ENCODE data around the gene CSMD2. TPM values are rescaled to one million over a fixed set of nuclear protein-coding genes. Genes with fewer than 3 reads are reported as not detected.

Gene CSMD2
- total and polyA plus RNA-seq, 2 of the 8 experiments (the other 6 are each of a cell fraction or from before 2014, with no cell fraction given): 7.0 to 14.7 TPM

DNA sequence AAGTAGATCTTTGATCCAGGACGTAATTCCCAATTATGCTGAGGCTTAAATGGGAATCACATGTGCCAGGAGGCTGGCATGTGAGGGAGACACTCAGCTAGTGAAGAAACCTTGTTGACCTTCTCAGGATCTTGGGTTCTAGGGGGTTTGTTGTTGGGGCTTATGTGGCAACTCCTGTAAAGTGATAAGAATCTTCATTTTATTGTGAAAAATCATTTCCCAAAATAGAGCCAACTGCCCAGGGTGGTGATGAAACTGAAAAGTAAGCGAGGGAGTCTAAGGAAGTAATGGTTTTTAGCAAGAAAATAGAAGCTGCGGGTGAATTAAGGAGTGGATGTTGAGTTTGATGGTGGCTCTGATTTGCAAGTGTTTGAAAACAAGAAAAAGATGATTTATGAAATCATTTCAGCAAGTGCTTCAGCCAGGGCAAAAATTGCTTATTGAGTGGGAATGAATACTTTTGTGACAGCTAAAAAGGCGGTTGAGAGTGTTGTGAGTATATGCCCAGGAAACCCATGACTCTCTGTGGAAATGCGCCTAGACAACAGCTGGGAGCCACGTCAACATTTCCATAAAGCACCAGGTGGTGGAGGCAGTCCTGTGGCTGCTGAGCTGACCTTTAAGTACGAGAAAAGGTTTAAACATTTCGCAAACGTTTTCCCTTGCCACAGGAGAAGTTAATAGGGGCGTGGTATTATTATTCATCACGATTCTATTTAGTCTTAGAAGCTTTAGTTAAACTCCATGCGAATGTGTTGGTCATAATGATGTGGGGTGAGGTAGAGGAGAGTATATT, 198.5 kb downstream of the CSMD2 start:
- no peak overlapping the region for H2AK5ac ChIP-seq (ENCODE audit: low read depth, low read length)
- H3K27ac ChIP-seq (ENCODE audit: low read depth, low read length): no peak overlapping the region
- H3K4me3 ChIP-seq (ENCODE audit: extremely low read depth in 1 of 4, insufficient read depth in 2 of 4, low read depth in 3 of 4, low read length in 4 of 4): no peak overlapping the region
- no peak overlapping the region for H2BK5ac ChIP-seq (ENCODE audit: low read depth, low read length)
- peaks cover 0 to 8% (median 4%) of the 10 kb centered on the region in 4 experiments; a peak in 5 of 7 replicates for H3K4me1 ChIP-seq (replicated peaks in 1 of 4; ENCODE audit: control insufficient read depth in 3 of 4, insufficient read depth in 4 of 4, low read length in 3 of 4)
- H3K79me1 ChIP-seq (ENCODE audit: low read depth, low read length): no peaks in the 10 kb centered on the region; the same call in 1 of the 2 replicates
- no peak overlapping the region for H3K14ac ChIP-seq (ENCODE audit: insufficient read length)
- POLR2A ChIA-PET (ENCODE audit: partially characterized antibody): no interaction called here
- no peak overlapping the region for H4K5ac ChIP-seq (ENCODE audit: insufficient read length, low read depth, low read length)
- H3K9me3 ChIP-seq (ENCODE audit: insufficient read depth in 2 of 2, low read depth in 1 of 2, low read length in 1 of 2): no peaks in the 10 kb centered on the region
- H2BK15ac ChIP-seq (ENCODE audit: low read length): no peak overlapping the region
- H3K4me2 ChIP-seq (ENCODE audit: insufficient read depth in 1 of 2, low read depth in 2 of 2, low read length in 2 of 2): no peak overlapping the region
- CTCF ChIA-PET (ENCODE audit: partially characterized antibody): interaction anchor here (0.6 kb wide), 1 partner anchor 122 kb away, joined by 3 read pairs; no protein-coding TSS in a partner anchor
- 80% methylated on average over 12 of the region's 12 CpGs; no CpG with 5 or more reads in 1 of the 2 experiments for WGBS, 2 experiments (ENCODE audit: extremely low coverage in 1 of 2, insufficient coverage in 1 of 2, insufficient read length in 1 of 2, insufficient replicate concordance in 2 of 2, low coverage in 1 of 2, low lambda C conversion rate in 2 of 2, missing lambda C conversion rate in 1 of 2)
- H2AFZ ChIP-seq (ENCODE audit: low read length): no peak overlapping the region
- H3K9ac ChIP-seq (replicated peaks in 1 of 4; ENCODE audit: extremely low read depth in 1 of 4, low read depth in 3 of 4, low read length in 3 of 4): no peak overlapping the region
- H4K8ac ChIP-seq (ENCODE audit: extremely low read depth, insufficient read depth, low read length): no peak overlapping the region
- no peak overlapping the region for H2BK120ac ChIP-seq (replicated peaks; ENCODE audit: low read depth, low read length)
- no peak overlapping the region for H4K91ac ChIP-seq (replicated peaks; ENCODE audit: insufficient read length, low read length)
- H3K23me2 ChIP-seq (ENCODE audit: low read depth, low read length): no peaks in the 10 kb centered on the region
- no peaks in the 10 kb centered on the region for H3K27me3 ChIP-seq (replicated peaks in 1 of 4; ENCODE audit: control insufficient read depth in 3 of 4, extremely low read depth in 1 of 4, insufficient read depth in 3 of 4, low read length in 3 of 4)
- H3K79me2 ChIP-seq (ENCODE audit: control insufficient read depth in 1 of 2, insufficient read depth in 2 of 2, low read length in 2 of 2): no peaks in the 10 kb centered on the region
- FAIRE-seq: no peak
- no peaks in the 10 kb centered on the region for H3K36me3 ChIP-seq (ENCODE audit: control insufficient read depth in 2 of 4, insufficient read depth in 4 of 4, low read length in 3 of 4)
- H3K23ac ChIP-seq (ENCODE audit: insufficient read length): no peak overlapping the region
- H2BK20ac ChIP-seq (ENCODE audit: low read length): no peak overlapping the region
- no peak overlapping the region for H3K56ac ChIP-seq (replicated peaks; ENCODE audit: insufficient read length, low read depth, low read length)
- DNase-seq (ENCODE audit: low read depth in 1 of 2, low spot score in 2 of 2): no peak
- peaks cover 0 to 5% of the 10 kb centered on the region in 2 experiments for H4K20me1 ChIP-seq (replicated peaks in 1 of 2; ENCODE audit: control insufficient read depth in 1 of 2, insufficient read depth in 2 of 2, low read length in 2 of 2)
- H3K4ac ChIP-seq (replicated peaks; ENCODE audit: insufficient read length, low read depth, low read length): no peak overlapping the region
- H2BK12ac ChIP-seq (ENCODE audit: low read depth, low read length): no peak overlapping the region
- H3K18ac ChIP-seq (ENCODE audit: extremely low read depth, low read length): no peak overlapping the region
- TF ChIP-seq NRF1 (IDR thresholded peaks at IDR 0.05; ENCODE audit: low read depth, low read length): no peak
- TF ChIP-seq KDM1A (IDR thresholded peaks at IDR 0.05; ENCODE audit: borderline replicate concordance, low read length): no peak
- TF ChIP-seq RNF2 (IDR thresholded peaks at IDR 0.05; ENCODE audit: borderline replicate concordance, low read depth, low read length, missing control alignments, poor library complexity, severe bottlenecking): no peak
- no peak for TF ChIP-seq SP2 (IDR thresholded peaks at IDR 0.05; ENCODE audit: low read length)
- TF ChIP-seq FOSL1 (IDR thresholded peaks at IDR 0.05; ENCODE audit: insufficient read depth, low read depth, low read length): no peak
- no peak for TF ChIP-seq HDAC6 (IDR thresholded peaks at IDR 0.05; ENCODE audit: low read depth, low read length)
- no peak for TF ChIP-seq KDM4A (IDR thresholded peaks at IDR 0.05; ENCODE audit: low read depth, low read length, severe bottlenecking)
- no peak for TF ChIP-seq JUND (IDR thresholded peaks at IDR 0.05; ENCODE audit: low read length)
- no peak for TF ChIP-seq TAF7 (optimal IDR thresholded peaks at IDR 0.05; ENCODE audit: borderline replicate concordance, low read depth, low read length)
- no peak for TF ChIP-seq SP1 (IDR thresholded peaks at IDR 0.05; ENCODE audit: low read depth, low read length)
- no peak for TF ChIP-seq BRCA1 (IDR thresholded peaks at IDR 0.05; ENCODE audit: low read depth, low read length)
- no peak for TF ChIP-seq POLR2AphosphoS5 (IDR thresholded peaks at IDR 0.05; ENCODE audit: low read depth, low read length)
- TF ChIP-seq SAP30 (IDR thresholded peaks at IDR 0.05; ENCODE audit: insufficient read depth, insufficient replicate concordance, low read length): no peak
